ENCODE results near the gene VDAC2. TPM values are rescaled to one million over a fixed set of nuclear protein-coding genes. Genes with fewer than 3 reads are reported as not detected.

VDAC2 gene
- total RNA-seq, 4 donors from 2014 or later: 255 to 442 (median 268) TPM

DNA sequence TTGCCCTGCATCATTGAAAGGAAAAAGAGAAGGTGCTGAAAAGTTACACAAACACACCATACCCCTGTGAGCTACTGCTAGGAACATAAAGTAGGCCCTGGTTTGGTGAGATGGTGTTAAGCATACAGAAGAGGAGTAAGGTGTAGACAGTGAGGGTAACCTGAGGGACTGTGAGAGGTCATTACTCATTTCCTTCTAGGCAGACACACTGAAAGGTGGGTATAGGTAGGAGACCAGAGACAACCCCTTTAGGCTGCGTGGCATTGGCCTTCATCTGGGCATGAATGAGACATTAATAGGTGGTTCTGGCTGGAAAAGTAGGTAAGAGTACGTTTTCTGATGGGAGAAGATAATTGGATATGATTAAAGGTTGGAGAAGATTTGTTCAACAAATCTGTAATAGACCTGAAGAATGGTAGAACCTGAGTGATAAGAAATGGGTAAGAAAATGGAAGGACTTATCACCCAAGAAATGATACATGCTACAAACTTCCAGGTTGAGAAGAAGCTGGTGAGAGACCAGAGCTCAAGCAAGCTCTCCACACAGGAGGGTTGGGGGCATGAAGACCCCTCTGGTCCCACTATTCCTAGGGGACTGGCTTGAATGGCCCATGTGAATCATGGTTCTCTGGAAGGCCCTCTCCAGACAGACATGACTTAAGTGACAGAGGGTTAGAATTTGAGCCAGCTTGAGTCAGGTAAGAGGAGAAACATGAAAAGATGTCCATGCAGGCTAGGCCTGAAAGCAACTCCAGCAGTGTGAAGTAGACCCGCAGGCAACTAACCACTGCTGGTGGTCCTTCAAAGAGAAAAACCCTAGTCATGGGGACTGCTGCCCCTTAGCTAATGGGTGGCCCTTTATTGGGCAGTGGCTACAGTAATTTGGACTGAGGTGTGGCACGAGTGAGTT is 21.3 kb downstream of the VDAC2 start:
- Histone ChIP-seq H3K27me3 (no peaks in the 10 kb centered on the region), H3K27ac (peak overlapping the region; percentile 72 to 95 (median 80)), H3K4me1 (peaks cover 36 to 37% of the 10 kb centered on the region in 2 donors), H3K9me3 (no peaks in the 10 kb centered on the region), H3K36me3 (peaks cover 0 to 22% of the 10 kb centered on the region in 2 donors), H3K4me3 (no peak overlapping the region)
- no peak for DNase-seq
- intact Hi-C loops (cut with DNase I; ENCODE audit: low total_unique reads): loop anchor here (2.0 to 10.0 kb wide), 3 partner anchors 21 to 1077 kb away; partner anchors contain the start of genes ADK, AP3M1 and VDAC2
- ATAC-seq: no peak
- TF ChIP-seq, protein P1, sequence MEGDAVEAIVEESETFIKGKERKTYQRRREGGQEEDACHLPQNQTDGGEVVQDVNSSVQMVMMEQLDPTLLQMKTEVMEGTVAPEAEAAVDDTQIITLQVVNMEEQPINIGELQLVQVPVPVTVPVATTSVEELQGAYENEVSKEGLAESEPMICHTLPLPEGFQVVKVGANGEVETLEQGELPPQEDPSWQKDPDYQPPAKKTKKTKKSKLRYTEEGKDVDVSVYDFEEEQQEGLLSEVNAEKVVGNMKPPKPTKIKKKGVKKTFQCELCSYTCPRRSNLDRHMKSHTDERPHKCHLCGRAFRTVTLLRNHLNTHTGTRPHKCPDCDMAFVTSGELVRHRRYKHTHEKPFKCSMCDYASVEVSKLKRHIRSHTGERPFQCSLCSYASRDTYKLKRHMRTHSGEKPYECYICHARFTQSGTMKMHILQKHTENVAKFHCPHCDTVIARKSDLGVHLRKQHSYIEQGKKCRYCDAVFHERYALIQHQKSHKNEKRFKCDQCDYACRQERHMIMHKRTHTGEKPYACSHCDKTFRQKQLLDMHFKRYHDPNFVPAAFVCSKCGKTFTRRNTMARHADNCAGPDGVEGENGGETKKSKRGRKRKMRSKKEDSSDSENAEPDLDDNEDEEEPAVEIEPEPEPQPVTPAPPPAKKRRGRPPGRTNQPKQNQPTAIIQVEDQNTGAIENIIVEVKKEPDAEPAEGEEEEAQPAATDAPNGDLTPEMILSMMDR (IDR thresholded peaks at IDR 0.05 in 4 of 5, conservative IDR thresholded peaks at IDR 0.05 in 1 of 5): no peak
- TF ChIP-seq POLR2A (IDR thresholded peaks at IDR 0.05): no peak
- in situ Hi-C loops (cut with MboI; ENCODE audit: low sequenced_read_pairs in 4 of 4): loop anchor here in 2 of 4 donors (5.0 to 25.0 kb wide), 2 partner anchors 45 to 970 kb away; no protein-coding TSS in a partner anchor

DNA sequence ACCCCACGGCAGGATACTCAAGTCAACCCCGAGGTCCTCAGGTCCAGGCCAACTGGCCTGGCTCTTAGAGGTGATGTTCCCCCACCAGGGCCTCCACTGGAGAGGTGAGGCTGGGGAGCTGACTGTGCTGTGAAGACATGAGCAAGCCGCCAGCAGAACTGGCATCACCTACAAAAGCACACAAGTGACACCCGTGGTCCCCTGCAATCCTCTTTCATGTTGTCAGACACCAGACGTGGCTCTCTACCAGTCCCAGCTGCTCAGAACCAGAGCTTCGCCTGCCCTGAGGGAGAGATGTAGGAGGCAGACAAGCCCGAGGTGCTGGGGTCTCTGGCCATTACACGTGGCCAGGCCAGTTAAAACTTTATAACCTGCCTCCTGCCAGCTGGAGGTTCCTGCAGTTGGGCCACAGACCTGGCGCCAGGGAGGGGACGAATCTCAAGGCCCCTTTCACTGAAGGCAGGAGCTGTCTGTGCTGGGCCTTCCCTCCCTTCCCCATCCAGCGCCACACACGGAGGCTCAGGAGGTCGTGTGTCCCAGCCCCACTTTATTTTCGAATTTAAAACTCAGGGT is 22.9 kb downstream of the VDAC2 start:
- no peak for ATAC-seq
- in situ Hi-C loops (cut with MboI; ENCODE audit: low sequenced_read_pairs in 4 of 4) (loop anchor here in 2 of 4 donors (5.0 to 25.0 kb wide), 2 partner anchors 46 to 971 kb away; no protein-coding TSS in a partner anchor), intact Hi-C loops (cut with DNase I; ENCODE audit: low total_unique reads) (loop anchor here (1.0 to 10.0 kb wide), 7 partner anchors 23 to 1079 kb away; partner anchors contain the start of genes ADK, AP3M1, SAMD8 and VDAC2)
- Histone ChIP-seq H3K27ac (peak overlapping the region; percentile 84 to 95 (median 92)), H3K4me1 (peaks cover 20 to 21% of the 10 kb centered on the region in 2 donors), H3K27me3 (no peaks in the 10 kb centered on the region), H3K9me3 (no peaks in the 10 kb centered on the region), H3K4me3 (peak overlapping the region; percentile 85 to 94 (median 89)), H3K36me3 (peaks cover 0 to 22% of the 10 kb centered on the region in 2 donors)
- DNase-seq: peak in 1 of 2 donors; percentile 52
- TF ChIP-seq, protein P1 (IDR thresholded peaks at IDR 0.05 in 4 of 5, conservative IDR thresholded peaks at IDR 0.05 in 1 of 5): no peak
- no peak for TF ChIP-seq POLR2A (IDR thresholded peaks at IDR 0.05)

DNA sequence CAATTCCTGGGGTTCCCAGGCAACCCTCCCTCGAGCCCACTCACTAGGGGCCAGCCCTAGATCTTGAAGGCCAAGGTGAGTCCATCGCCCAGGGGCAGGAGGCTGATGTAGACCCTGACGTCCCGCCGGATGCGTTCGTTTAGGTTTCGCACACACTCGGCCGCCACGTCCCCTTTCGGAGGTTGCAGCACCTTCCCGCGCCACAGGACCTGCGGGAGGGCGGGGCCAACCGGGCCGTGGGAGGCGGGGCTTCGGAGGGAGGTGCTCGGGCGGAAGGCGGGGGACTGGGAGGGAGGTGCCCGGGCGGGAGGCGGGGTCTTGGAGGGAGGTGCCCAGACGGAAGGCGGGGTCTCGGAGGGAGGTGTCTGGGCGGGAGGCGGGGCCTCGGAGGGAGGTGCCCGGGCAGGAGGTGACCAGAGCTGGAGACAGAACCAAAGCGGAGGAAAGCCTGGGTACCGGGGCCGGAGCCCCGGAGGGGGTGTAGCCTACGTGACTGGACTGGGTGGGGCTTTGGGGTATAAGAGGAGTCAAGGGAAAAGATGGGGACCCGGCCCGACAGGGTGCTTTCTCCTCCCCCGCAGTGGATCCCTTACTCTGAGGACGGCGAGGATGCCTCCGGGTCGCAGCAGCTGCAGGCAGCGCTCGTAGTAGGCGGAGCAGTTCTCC is 23.6 kb downstream of the VDAC2 start:
- ATAC-seq (peak; percentile 58 to 60), DNase-seq (peak; percentile 92 to 95)
- H3K4me3 ChIP-seq: peak overlapping the region; percentile 85 to 94 (median 89)
- H3K36me3 ChIP-seq: peaks cover 0 to 22% of the 10 kb centered on the region in 2 donors
- no peaks in the 10 kb centered on the region for H3K9me3 ChIP-seq
- in situ Hi-C loops (cut with MboI; ENCODE audit: low sequenced_read_pairs in 4 of 4): loop anchor here in 2 of 4 donors (5.0 to 25.0 kb wide), 2 partner anchors 47 to 972 kb away; no protein-coding TSS in a partner anchor
- peaks cover 13 to 15% of the 10 kb centered on the region in 2 donors for H3K4me1 ChIP-seq
- H3K27ac ChIP-seq: peak overlapping the region; percentile 84 to 95 (median 92)
- H3K27me3 ChIP-seq: no peaks in the 10 kb centered on the region
- intact Hi-C loops (cut with DNase I; ENCODE audit: low total_unique reads): loop anchor here (1.0 to 10.0 kb wide), 6 partner anchors 45 to 1079 kb away; partner anchors contain the start of genes ADK, AP3M1 and SAMD8
- TF ChIP-seq, protein P1 (IDR thresholded peaks at IDR 0.05 in 4 of 5, conservative IDR thresholded peaks at IDR 0.05 in 1 of 5): no peak
- TF ChIP-seq POLR2A (IDR thresholded peaks at IDR 0.05): peak; percentile 63 to 64
